Amniotic stem cell (primary cell): ENCODE measurements around the gene KBTBD8.

Experiments
- DNase-seq: peaks from one replicate; lab custom pipeline; 2025; lab: John Stamatoyannopoulos, UW

The KBTBD8 gene

DNA sequence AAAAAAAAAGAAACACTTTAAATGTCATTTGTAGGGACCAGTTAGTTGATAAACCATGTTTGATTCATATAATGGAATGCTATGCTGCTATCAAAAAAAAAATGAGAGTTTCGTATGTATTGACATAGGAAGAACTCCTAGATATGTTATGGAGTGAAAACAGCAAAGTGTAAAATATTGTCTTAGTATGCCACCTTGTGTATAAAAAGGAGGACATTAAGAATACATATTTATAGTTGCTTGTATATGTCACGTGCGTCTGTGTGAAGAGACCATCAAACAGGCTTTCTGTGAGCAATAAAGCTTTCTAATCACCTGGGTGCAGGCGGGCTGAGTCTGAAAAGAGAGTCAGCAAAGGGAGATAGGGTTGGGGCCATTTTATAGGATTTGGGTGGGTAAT, 39.5 kb downstream of the KBTBD8 start:
- DNase-seq = no peak

DNA sequence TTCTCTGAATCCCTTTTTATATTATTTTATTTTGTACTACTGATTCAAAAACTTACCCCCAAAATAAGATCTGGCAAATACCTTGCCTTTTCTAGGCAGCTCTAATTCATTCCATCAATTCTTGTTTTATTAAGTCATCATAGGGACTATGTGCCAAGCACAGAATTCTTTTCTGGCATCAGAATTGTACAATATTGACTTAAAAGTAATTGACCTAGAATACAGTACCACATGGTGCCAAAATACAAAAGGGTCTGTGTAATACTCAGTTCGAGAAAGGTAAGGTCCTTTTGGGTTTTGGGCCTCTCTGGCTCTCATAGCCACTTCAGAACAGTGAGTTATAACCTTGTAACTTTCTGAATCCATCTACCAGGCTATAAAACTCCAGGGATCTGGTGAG, 46.2 kb downstream of the KBTBD8 start:
- DNase-seq = no peak

DNA sequence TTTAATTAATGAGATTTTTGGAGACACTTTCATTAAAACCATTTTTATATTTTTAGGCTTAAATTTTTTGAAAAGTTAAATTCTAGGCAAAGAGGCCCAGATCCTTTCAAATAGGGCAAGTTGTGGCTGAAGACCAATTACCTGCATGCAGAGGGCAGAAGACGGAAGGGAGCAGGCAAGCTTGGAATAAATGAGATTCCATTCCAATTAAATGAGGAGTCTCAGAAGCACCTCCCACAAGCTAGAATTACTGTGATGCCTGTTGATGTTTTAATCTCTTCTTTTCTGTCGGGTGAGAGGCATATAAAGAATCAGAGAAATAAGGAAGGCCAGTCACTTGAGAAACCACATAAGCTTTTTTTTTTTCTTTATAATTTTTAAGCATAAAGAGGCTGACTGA, 46.8 kb downstream of the KBTBD8 start:
- no peak for DNase-seq

DNA sequence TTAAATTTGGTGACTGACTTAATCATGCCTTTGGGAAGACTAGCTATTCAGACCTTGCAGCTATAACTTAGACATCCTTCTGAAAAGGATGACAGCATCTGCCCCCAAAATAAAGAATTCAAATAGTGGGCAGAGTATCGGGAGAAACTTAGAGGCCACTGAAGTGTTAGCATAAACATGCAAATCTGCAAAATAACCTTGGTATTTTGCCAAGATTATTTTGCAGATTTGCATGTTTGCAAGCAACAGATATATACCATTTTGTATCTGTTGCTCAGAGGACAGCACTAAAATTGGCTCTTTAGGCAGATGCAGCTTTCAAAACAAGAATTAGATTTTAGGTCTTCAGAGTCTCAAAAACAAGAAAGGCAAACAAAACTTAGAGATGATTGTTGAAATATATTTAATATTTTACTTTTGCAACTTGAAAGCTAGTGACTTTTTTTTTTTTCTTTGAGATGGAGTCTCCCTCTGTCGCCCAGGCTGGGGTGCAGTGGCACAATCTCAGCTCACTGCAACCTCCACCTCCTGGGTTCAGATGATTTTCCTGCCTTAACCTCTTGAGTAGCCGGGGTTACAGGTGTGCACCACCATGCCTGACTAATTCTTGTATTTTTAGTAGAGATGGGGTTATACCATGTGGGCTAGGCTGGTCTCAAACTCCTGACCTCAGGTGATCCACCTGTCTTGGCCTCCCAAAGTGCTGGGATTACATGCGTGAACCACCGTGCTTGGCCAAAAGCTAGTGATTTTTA, 47.8 kb downstream of the KBTBD8 start:
- DNase-seq = no peak

DNA sequence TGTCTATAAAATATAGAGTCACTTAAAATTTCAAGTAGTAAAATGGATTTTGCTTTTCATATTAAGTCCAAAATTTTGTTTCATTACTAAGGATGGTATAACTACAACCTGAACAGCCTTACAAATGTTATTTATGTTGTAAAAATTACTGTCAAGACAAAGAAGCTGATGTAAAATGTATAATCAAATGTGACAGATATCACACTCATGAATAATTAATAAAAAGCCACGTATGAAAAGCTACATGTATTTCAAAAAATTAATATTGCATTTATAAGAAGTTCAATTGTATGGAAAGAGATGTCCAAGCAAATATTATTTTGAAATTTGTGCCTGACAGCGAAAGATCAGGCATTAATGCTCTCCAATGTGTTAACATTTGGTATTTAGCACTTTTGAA, 48.9 kb downstream of the KBTBD8 start:
- no peak for DNase-seq

DNA sequence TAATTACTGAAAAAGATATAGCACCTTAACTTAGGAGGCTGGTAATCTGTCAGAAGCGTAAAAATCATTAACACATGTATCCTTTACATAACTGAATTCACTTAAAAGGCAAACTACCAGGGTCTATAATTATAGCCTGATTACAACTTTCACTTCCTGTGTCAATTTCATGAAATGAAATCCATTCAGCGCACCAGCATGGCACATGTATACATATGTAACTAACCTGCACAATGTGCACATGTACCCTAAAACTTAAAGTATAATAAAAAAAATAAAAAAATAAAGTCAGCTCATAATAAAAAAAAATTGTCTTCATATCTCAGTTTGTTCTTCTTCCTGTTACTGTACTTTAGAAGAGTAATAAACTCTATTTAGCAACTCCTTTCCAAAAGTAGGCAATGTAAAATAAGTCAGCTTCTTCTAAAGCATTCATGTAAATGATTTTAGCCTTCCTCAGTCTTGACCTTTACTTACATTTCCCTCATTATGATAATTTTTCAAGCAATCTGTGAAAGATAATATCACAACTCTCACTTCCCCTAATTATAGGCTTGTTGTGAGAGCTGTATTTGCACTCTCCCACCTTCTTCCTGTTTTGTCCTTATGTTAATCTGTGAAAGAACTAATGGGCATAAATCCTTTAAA, 50.1 kb downstream of the KBTBD8 start:
- no peak for DNase-seq

DNA sequence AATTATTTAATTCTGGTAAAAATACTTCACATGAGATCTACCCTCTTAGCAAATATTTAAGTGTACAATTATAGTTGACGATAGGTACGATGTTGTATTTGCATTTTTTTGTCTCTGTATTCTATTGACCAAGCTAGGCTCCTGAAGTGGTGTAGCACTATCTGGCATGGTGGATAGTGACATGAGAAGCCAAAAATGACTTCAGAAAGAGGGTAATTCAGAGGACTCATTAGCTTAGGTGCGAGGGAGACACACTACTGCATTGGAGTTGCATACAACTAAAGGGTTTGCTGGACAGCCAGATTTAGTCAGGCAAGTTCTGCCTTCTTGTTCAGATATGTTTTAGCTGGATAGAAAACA, 50.6 kb downstream of the KBTBD8 start:
- no peak for DNase-seq

DNA sequence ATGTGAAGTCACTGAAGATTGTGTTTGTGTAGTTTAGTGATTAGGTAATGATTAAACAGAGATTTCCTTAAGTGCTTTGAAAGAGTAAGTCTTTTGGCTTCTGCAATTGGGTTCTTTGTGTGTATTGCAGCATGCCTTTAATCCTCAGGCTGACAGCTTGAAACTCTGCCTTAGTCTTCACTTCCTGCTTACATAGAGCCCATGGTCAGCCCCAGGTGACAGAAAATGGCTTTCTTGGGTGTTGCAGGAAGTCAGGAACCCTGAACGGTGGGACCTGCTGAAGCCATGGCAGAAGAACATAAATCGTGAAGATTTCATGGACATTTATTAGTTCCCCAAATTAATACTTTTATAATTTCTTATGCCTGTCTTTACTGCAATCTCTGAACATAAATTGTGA, 61.3 kb downstream of the KBTBD8 start:
- DNase-seq = no peak
